IMR-90 (cell line): ENCODE measurements around the gene NUDCD3. TPM values are rescaled to one million over a fixed set of nuclear protein-coding genes. Genes with fewer than 3 reads are reported as not detected.

Experiments
- ATAC-seq: fragments of 200-7000 bp; cut with Tn5 transposase; 2 replicates; pipeline ENCODE4 v1.9.1; 2020; ENCODE audit warnings: low read depth, mild to moderate bottlenecking, moderate library complexity
- BruUV-seq: library from RNA; stranded (reverse); fragments of 400-500 nt; replicated peaks from 2 replicates; lab custom pipeline; 2021; lab: Mats Ljungman, UMichigan
- CTCF ChIA-PET: fragments of 300-600 bp; formaldehyde crosslinking; extraction: SDS; loops from one replicate; lab custom pipeline; 2021; ENCODE audit warnings: antibody characterized with exemption; lab: Yijun Ruan, JAX
- POLR2A ChIA-PET: fragments of 300-600 bp; sonication (Branson Sonifier 250); formaldehyde crosslinking; loops from one replicate; lab custom pipeline; 2022; ENCODE audit warnings: antibody characterized with exemption; ENCODE audit not compliant: unreplicated experiment; lab: Charles Lee
- DNase-seq: peaks from one replicate; pipeline ENCODE4 v3.0.0; 2013
- H2AFZ ChIP-seq: replicated peaks from 2 replicates; pipeline ENCODE3; 2013; ENCODE audit warnings: low read length, mild to moderate bottlenecking; ENCODE audit not compliant: poor library complexity
- H2AK5ac ChIP-seq: 2 replicates; pipeline ENCODE4 v1.6.1; 2013; ENCODE audit warnings: low read depth, low read length, inconsistent platforms
- H2AK9ac ChIP-seq: replicated peaks from 2 replicates; pipeline ENCODE3; 2013; ENCODE audit warnings: mild to moderate bottlenecking, low read depth, low read length, moderate library complexity; ENCODE audit not compliant: poor library complexity
- H2BK120ac ChIP-seq: 2 replicates; pipeline ENCODE4 v1.6.1; 2013; ENCODE audit warnings: low read depth, low read length, inconsistent platforms
- H2BK15ac ChIP-seq: 3 replicates; pipeline ENCODE4 v1.6.1; 2013; ENCODE audit warnings: low read depth, low read length, inconsistent platforms
- H2BK20ac ChIP-seq: 2 replicates; pipeline ENCODE4 v1.6.1; 2013; ENCODE audit warnings: low read depth, mild to moderate bottlenecking, inconsistent platforms, low read length, moderate library complexity
- H2BK5ac ChIP-seq: 2 replicates; pipeline ENCODE4 v1.6.1; 2013; ENCODE audit warnings: mild to moderate bottlenecking, low read depth, low read length, inconsistent platforms; ENCODE audit not compliant: poor library complexity, severe bottlenecking
- H3K14ac ChIP-seq: replicated peaks from 2 replicates; pipeline ENCODE4 v1.6.1; 2013; ENCODE audit warnings: low read depth, low read length, inconsistent platforms
- H3K18ac ChIP-seq: 2 replicates; pipeline ENCODE4 v1.6.1; 2013; ENCODE audit warnings: low read depth, low read length, control low read depth
- H3K23ac ChIP-seq: 2 replicates; pipeline ENCODE4 v1.6.1; 2013; ENCODE audit warnings: low read depth, low read length, inconsistent platforms
- H3K27ac ChIP-seq: 2 replicates; pipeline ENCODE4 v1.5.1; 2013; ENCODE audit warnings: mild to moderate bottlenecking, control low read depth, low read length; ENCODE audit not compliant: insufficient read depth
- H3K27me3 ChIP-seq: 2 replicates; pipeline ENCODE4 v1.6.1; 2013; ENCODE audit warnings: low read length; ENCODE audit not compliant: control insufficient read depth, insufficient read depth
- H3K36me3 ChIP-seq: 2 replicates; pipeline ENCODE4 v1.6.1; 2013; ENCODE audit warnings: low read length, mixed read lengths; ENCODE audit not compliant: control insufficient read depth, insufficient read depth
- H3K4ac ChIP-seq: 2 replicates; pipeline ENCODE4 v1.6.1; 2013; ENCODE audit warnings: low read depth, low read length, inconsistent platforms
- H3K4me1 ChIP-seq: 2 replicates; pipeline ENCODE4 v1.6.1; 2013; ENCODE audit warnings: low read length, mixed read lengths; ENCODE audit not compliant: control insufficient read depth, insufficient read depth
- H3K4me2 ChIP-seq: 2 replicates; pipeline ENCODE4 v1.6.1; 2013; ENCODE audit warnings: low read depth, mild to moderate bottlenecking, control low read depth, low read length, moderate library complexity
- H3K4me3 ChIP-seq: 2 replicates; pipeline ENCODE4 v1.5.1; 2013; ENCODE audit warnings: low read depth, mild to moderate bottlenecking, control low read depth, low read length, moderate library complexity; ENCODE audit not compliant: insufficient read depth
- H3K56ac ChIP-seq: 2 replicates; pipeline ENCODE4 v1.6.1; 2013; ENCODE audit warnings: low read length, inconsistent platforms; ENCODE audit not compliant: insufficient read depth; ENCODE audit errors: extremely low read depth
- H3K79me1 ChIP-seq, 2 experiments: 2 replicates each; pipeline ENCODE4 v1.6.1; 2013; ENCODE audit warnings: low read length in 2 of 2, inconsistent platforms in 1 of 2, low read depth in 1 of 2
- H3K9ac ChIP-seq: 2 replicates; pipeline ENCODE4 v1.6.1; 2013; ENCODE audit warnings: low read depth, low read length, control low read depth
- H3K9me1 ChIP-seq: 2 replicates; pipeline ENCODE4 v1.6.1; 2013; ENCODE audit warnings: low read length, inconsistent platforms; ENCODE audit not compliant: insufficient read depth
- H3K9me3 ChIP-seq: 2 replicates; pipeline ENCODE4 v1.6.1; 2013; ENCODE audit warnings: low read length; ENCODE audit not compliant: control insufficient read depth, insufficient read depth
- H4K20me1 ChIP-seq: 2 replicates; pipeline ENCODE4 v1.6.1; 2013; ENCODE audit warnings: low read length, inconsistent platforms; ENCODE audit not compliant: insufficient read depth
- H4K5ac ChIP-seq: 2 replicates; pipeline ENCODE4 v1.6.1; 2013; ENCODE audit warnings: mild to moderate bottlenecking, low read depth, low read length, control low read depth
- H4K8ac ChIP-seq, 2 experiments: 2 replicates each; pipeline ENCODE4 v1.6.1; 2013; ENCODE audit warnings: low read depth in 2 of 2, low read length in 2 of 2, control low read depth in 1 of 2, inconsistent platforms in 1 of 2
- H4K91ac ChIP-seq: 2 replicates; pipeline ENCODE4 v1.6.1; 2013; ENCODE audit warnings: low read depth, low read length, inconsistent platforms; ENCODE audit not compliant: insufficient read depth
- MAFK ChIP-seq: IDR thresholded peaks from 2 replicates; pipeline ENCODE4 v1.6.1; 2012; ENCODE audit warnings: low read depth, low read length, improper control_type of control experiment
- WGBS, 2 experiments: methylation state at CpG; one replicate each; pipeline versions ENCODE4 v1.1.5 to v1.1.7; 2013; ENCODE audit warnings: missing lambda C conversion rate in 2 of 2; ENCODE audit not compliant: insufficient read length in 1 of 2; ENCODE audit errors: extremely low coverage in 2 of 2; 5-methylcytosine and 5-hydroxymethylcytosine counted together
- dilution Hi-C: fragments of 300-500 bp; cut with HindIII; formaldehyde crosslinking; loops from one replicate; pipeline ENCODE4 v1.14.3; 2018; ENCODE audit warnings: low sequenced_read_pairs; ENCODE audit not compliant: unreplicated experiment
- in situ Hi-C: fragments of 300-500 bp; cut with MboI; formaldehyde crosslinking; loops from 3 replicates; pipeline ENCODE4 v1.14.3; 2019; ENCODE audit warnings: low sequenced_read_pairs, inconsistent platforms, mixed read lengths
- intact Hi-C: fragments of 100-400 bp; cut with micrococcal nuclease; formaldehyde crosslinking; loops from 2 replicates; pipeline ENCODE4 v1.10.0; 2022
- polyA plus RNA-seq, 3 experiments: library from polyadenylated mRNA; depleted of rRNA; stranded (reverse); fragments of >200 nt; gene quantifications; 2 replicates each; pipeline ENCODE4 v1.2.3, GENCODE V29; 2012; ENCODE audit warnings: low replicate concordance in 1 of 3
- total RNA-seq: library from RNA; depleted of rRNA; stranded (reverse); fragments of >200 nt; gene quantifications from 2 replicates; pipeline ENCODE4 v1.2.3, GENCODE V29; 2012
- TF ChIP-seq, protein P1 (sequence below): conservative IDR thresholded peaks from 2 replicates; pipeline ENCODE4 v1.5.1; 2012; ENCODE audit warnings: mild to moderate bottlenecking, low read depth, low read length, improper control_type of control experiment

The NUDCD3 gene
- total and polyA plus RNA-seq, 2 of the 4 experiments (the other 2 are of a cell fraction), result 49.5 to 76.0 TPM

DNA sequence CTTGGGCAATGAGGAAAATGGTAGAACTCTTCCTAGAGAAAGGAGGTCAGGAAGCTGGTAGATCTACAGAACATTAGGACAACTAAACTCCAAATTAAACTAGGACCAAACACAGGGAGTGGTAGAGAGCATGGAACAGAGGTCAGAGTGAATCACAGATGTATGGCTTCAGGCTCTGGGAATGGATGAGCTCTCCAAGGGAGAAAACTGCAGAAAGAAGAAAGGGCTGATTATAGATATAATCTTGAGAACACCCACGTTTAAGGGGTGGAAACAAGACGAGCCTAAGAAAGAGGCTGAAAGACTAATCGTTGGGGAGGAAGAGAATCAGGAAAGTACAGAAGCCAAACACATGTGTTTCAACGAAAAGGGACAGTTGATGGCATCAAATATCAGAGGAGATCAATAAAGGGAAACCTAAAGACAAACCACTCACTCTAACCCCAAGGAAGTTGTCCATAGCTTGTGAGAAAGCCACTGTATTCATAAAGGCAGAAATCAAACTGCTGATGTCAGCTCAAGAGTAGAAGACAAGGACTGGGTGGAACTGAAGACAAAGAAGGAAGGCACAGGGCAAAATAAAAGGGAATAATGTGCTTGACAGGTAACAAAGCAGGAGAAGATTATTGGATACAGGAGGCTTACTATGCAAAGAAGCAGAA, 41.4 kb downstream of the NUDCD3 start:
- intact Hi-C loops, result no loop called here
- POLR2A ChIA-PET, result interaction anchor here (0.5 kb wide), 1 partner anchor 26 kb away, joined by 3 read pairs; no protein-coding TSS in a partner anchor
- no peak overlapping the region; the same call in 2 of the 3 replicates for H2BK15ac ChIP-seq

More for the DNA sequence above, 41.4 kb downstream of the NUDCD3 start:
- Histone ChIP-seq H3K27ac (no peak overlapping the region), H4K20me1 (peaks cover 34% of the 10 kb centered on the region), H2AK5ac (peak overlapping the region; percentile 7; the same call in 1 of the 2 replicates), H3K23ac (peak overlapping the region; percentile 48), H3K4me1 (peaks cover 3% of the 10 kb centered on the region; the same call in 1 of the 2 replicates), H3K9ac (no peak overlapping the region), H3K9me3 (no peaks in the 10 kb centered on the region), H4K91ac (no peak overlapping the region), H3K36me3 (peaks cover 15% of the 10 kb centered on the region), H4K8ac (peak overlapping the region in 1 of 2 experiments; percentile 0; a peak in 1 of 4 replicates), H2AK9ac (no peak overlapping the region), H3K4ac (peak overlapping the region; percentile 63; the same call in 1 of the 2 replicates), H2AFZ (no peak overlapping the region), H2BK20ac (peak overlapping the region; percentile 69; the same call in 1 of the 2 replicates), H3K4me2 (peak overlapping the region; percentile 60; the same call in 1 of the 2 replicates), H3K4me3 (no peak overlapping the region), H2BK5ac (no peak overlapping the region), H3K56ac (no peak overlapping the region), H4K5ac (no peak overlapping the region), H2BK120ac (peak overlapping the region; percentile 3; the same call in 1 of the 2 replicates), H3K14ac (peak overlapping the region; percentile 77), H3K9me1 (peaks cover 43% of the 10 kb centered on the region), H3K27me3 (no peaks in the 10 kb centered on the region), H3K18ac (no peak overlapping the region; the same call in 1 of the 2 replicates), H3K79me1 (peaks cover 51 to 84% of the 10 kb centered on the region in 2 experiments)
- ATAC-seq (peak; percentile 32), DNase-seq (peak; percentile 31)
- in situ Hi-C loops, result no loop called here
- CTCF ChIA-PET, result interaction anchor here (0.6 kb wide), 1 partner anchor 154 kb away, joined by 6 read pairs; no protein-coding TSS in a partner anchor
- 90% methylated on average over 3 of the region's 4 CpGs; no CpG with 5 or more reads in 1 of the 2 experiments for WGBS, 2 experiments
- BruUV-seq, result no TSS peak
- TF ChIP-seq, protein P1, sequence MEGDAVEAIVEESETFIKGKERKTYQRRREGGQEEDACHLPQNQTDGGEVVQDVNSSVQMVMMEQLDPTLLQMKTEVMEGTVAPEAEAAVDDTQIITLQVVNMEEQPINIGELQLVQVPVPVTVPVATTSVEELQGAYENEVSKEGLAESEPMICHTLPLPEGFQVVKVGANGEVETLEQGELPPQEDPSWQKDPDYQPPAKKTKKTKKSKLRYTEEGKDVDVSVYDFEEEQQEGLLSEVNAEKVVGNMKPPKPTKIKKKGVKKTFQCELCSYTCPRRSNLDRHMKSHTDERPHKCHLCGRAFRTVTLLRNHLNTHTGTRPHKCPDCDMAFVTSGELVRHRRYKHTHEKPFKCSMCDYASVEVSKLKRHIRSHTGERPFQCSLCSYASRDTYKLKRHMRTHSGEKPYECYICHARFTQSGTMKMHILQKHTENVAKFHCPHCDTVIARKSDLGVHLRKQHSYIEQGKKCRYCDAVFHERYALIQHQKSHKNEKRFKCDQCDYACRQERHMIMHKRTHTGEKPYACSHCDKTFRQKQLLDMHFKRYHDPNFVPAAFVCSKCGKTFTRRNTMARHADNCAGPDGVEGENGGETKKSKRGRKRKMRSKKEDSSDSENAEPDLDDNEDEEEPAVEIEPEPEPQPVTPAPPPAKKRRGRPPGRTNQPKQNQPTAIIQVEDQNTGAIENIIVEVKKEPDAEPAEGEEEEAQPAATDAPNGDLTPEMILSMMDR, result no peak
- peak; percentile 74 for TF ChIP-seq MAFK
- dilution Hi-C loops, result no loop called here
